SK-N-SH (cell line): ENCODE results near the gene ACTR10. TPM values are rescaled to one million over a fixed set of nuclear protein-coding genes. Genes with fewer than 3 reads are reported as not detected.

Source experiments
- CTCF ChIA-PET: fragments of 300-600, 350-600 bp; formaldehyde crosslinking; extraction: SDS; loops from one replicate; lab custom pipeline; 2021; lab: Yijun Ruan, JAX
- POLR2A ChIA-PET: fragments of 350-600 bp; sonication (Branson Sonifier 250); formaldehyde crosslinking; extraction: SDS; loops from one replicate; lab custom pipeline; 2020; ENCODE audit warnings: antibody characterized with exemption, inconsistent platforms; lab: Yijun Ruan, JAX
- DNase-seq: peaks from one replicate; pipeline ENCODE4 v3.0.0; 2012
- H2AFZ ChIP-seq: fragments of 200-600 bp; sonication (generic); 2 replicates; pipeline ENCODE4 v1.8.1; 2016; ENCODE audit warnings: antibody characterized with exemption, mild to moderate bottlenecking, low read depth
- H3F3A ChIP-seq: fragments of 200-600 bp; sonication (generic); replicated peaks from 2 replicates; pipeline ENCODE3; 2016; ENCODE audit warnings: antibody characterized with exemption, mild to moderate bottlenecking; ENCODE audit not compliant: insufficient read depth
- H3K27ac ChIP-seq, 2 experiments: fragments of 200-500 bp in 1 of 2; fragments of 200-600 bp in 1 of 2; sonication (Bioruptor generic) in 1 of 2; sonication (generic), shearing (Covaris generic) in 1 of 2; 2 replicates each; pipeline versions ENCODE4 v1.5.1 to v1.6.1; 2014 to 2016; ENCODE audit warnings: low read depth in 2 of 2, inconsistent platforms in 1 of 2, low read length in 1 of 2, mild to moderate bottlenecking in 1 of 2, mixed read lengths in 1 of 2
- H3K27me3 ChIP-seq: fragments of 200-600 bp; sonication (generic), shearing (Covaris generic); 2 replicates; pipeline ENCODE4 v1.6.1; 2016; ENCODE audit warnings: mixed run types; ENCODE audit not compliant: insufficient read depth
- H3K36me3 ChIP-seq, 2 experiments: fragments of 200-500 bp in 1 of 2; fragments of 200-600 bp in 1 of 2; sonication (Bioruptor generic) in 1 of 2; sonication (generic) in 1 of 2; replicated peaks in 1 of 2; 2 replicates each; pipeline versions ENCODE3 to v1.5.1; 2014 to 2016; ENCODE audit warnings: low read length in 1 of 2, mild to moderate bottlenecking in 1 of 2; ENCODE audit not compliant: insufficient read depth in 2 of 2, control insufficient read depth in 1 of 2
- H3K4me1 ChIP-seq, 2 experiments: fragments of 200-500 bp in 1 of 2; fragments of 200-600 bp in 1 of 2; sonication (Bioruptor generic) in 1 of 2; sonication (generic), shearing (Covaris generic) in 1 of 2; 2 replicates each; pipeline versions ENCODE4 v1.5.1 to v1.6.1; 2014 to 2016; ENCODE audit warnings: low read depth in 1 of 2, low read length in 1 of 2, mixed run types in 1 of 2; ENCODE audit not compliant: insufficient read depth in 2 of 2, control insufficient read depth in 1 of 2
- H3K4me2 ChIP-seq: fragments of 200-600 bp; sonication (generic), shearing (Covaris generic); 2 replicates; pipeline ENCODE4 v1.6.1; 2017; ENCODE audit warnings: mixed run types
- H3K4me3 ChIP-seq, 2 experiments: fragments of 200-500 bp in 1 of 2; fragments of 200-600 bp in 1 of 2; sonication (Bioruptor generic) in 1 of 2; sonication (generic), shearing (Covaris generic) in 1 of 2; 2 replicates each; pipeline versions ENCODE4 v1.5.1 to v1.8.1; 2014 to 2016; ENCODE audit warnings: low read depth in 2 of 2, inconsistent platforms in 1 of 2, low read length in 1 of 2, mild to moderate bottlenecking in 1 of 2, mixed read lengths in 1 of 2, moderate library complexity in 1 of 2
- H3K79me2 ChIP-seq: fragments of 200-600 bp; sonication (generic); 2 replicates; pipeline ENCODE4 v1.8.1; 2017; ENCODE audit warnings: mild to moderate bottlenecking; ENCODE audit not compliant: insufficient read depth
- H3K9ac ChIP-seq: fragments of 200-600 bp; sonication (generic); 2 replicates; pipeline ENCODE4 v1.6.1; 2017; ENCODE audit warnings: mixed run types
- H3K9me2 ChIP-seq: fragments of 200-600 bp; sonication (generic); 2 replicates; pipeline ENCODE4 v1.6.1; 2017; ENCODE audit warnings: mixed run types
- H3K9me3 ChIP-seq: fragments of 200-600 bp; sonication (generic); 2 replicates; pipeline ENCODE4 v1.6.1; 2017; ENCODE audit warnings: mixed run types, mild to moderate bottlenecking, moderate library complexity
- H4K20me1 ChIP-seq: fragments of 200-600 bp; sonication (generic); 2 replicates; pipeline ENCODE4 v1.6.1; 2017; ENCODE audit warnings: mild to moderate bottlenecking, mixed run types; ENCODE audit not compliant: insufficient read depth
- GABPA ChIP-seq: IDR thresholded peaks from 2 replicates; pipeline ENCODE4 v1.4.0; 2012; ENCODE audit warnings: low read depth, mild to moderate bottlenecking
- GATA2 ChIP-seq: sonication (generic); formaldehyde crosslinking; IDR thresholded peaks from 2 replicates; pipeline ENCODE4 v1.5.0; 2020; ENCODE audit warnings: mild to moderate bottlenecking, missing genetic modification reagents
- MXI1 ChIP-seq: IDR thresholded peaks from 2 replicates; pipeline ENCODE4 v1.6.1; 2012; ENCODE audit warnings: mild to moderate bottlenecking, low read depth, low read length, improper control_type of control experiment
- NFIC ChIP-seq: IDR thresholded peaks from 2 replicates; pipeline ENCODE4 v1.4.0; 2012; ENCODE audit warnings: borderline replicate concordance
- NRF1 ChIP-seq: IDR thresholded peaks from 2 replicates; pipeline ENCODE4 v1.6.1; 2012; ENCODE audit warnings: low read depth, mild to moderate bottlenecking, low read length
- RCOR1 ChIP-seq: fragments of 150-350 bp; IDR thresholded peaks from 2 replicates; pipeline ENCODE4 v1.6.1; 2017; ENCODE audit warnings: antibody characterized with exemption, low read length
- RXRA ChIP-seq: IDR thresholded peaks from 2 replicates; pipeline ENCODE4 v1.4.0; 2012; ENCODE audit warnings: low read depth, mild to moderate bottlenecking, borderline replicate concordance
- TEAD4 ChIP-seq: IDR thresholded peaks from 2 replicates; pipeline ENCODE4 v1.4.0; 2012; ENCODE audit warnings: mild to moderate bottlenecking, borderline replicate concordance; ENCODE audit not compliant: insufficient read depth
- USF2 ChIP-seq: fragments of 150-350 bp; IDR thresholded peaks from 2 replicates; pipeline ENCODE4 v1.6.1; 2017; ENCODE audit warnings: antibody characterized with exemption, low read length, low read depth, borderline replicate concordance
- ZBTB33 ChIP-seq: IDR thresholded peaks from 2 replicates; pipeline ENCODE4 v1.4.0; 2012; ENCODE audit warnings: low read depth, borderline replicate concordance
- WGBS: methylation state at CpG from one replicate; pipeline ENCODE4 v1.1.6; 2017; ENCODE audit warnings: low lambda C conversion rate; 5-methylcytosine and 5-hydroxymethylcytosine counted together
- polyA plus RNA-seq, 3 experiments: library from polyadenylated mRNA; depleted of rRNA; stranded (reverse); fragments of >200 nt; gene quantifications; 2 replicates each; pipeline ENCODE4 v1.2.3, GENCODE V29; 2012
- TF ChIP-seq, protein P1 (sequence below): IDR thresholded peaks from 2 replicates; pipeline ENCODE4 v1.6.1; 2012; ENCODE audit warnings: mild to moderate bottlenecking, low read depth, low read length, moderate library complexity
- TF ChIP-seq, protein P2 (sequence below): IDR thresholded peaks from 2 replicates; pipeline ENCODE4 v1.4.0; 2012; ENCODE audit warnings: low read depth, borderline replicate concordance

Gene ACTR10
- polyA plus RNA-seq, 1 of the 3 experiments (the other 2 are of a cell fraction): 32.9 TPM

GRCh38 chr14:58215191-58215914 lies 15.4 kb downstream of the ACTR10 start:
- no peaks in the 10 kb centered on the region for H3K9me2 ChIP-seq
- no peak for DNase-seq
- no peaks in the 10 kb centered on the region for H3K9me3 ChIP-seq
- no peaks in the 10 kb centered on the region for H3K79me2 ChIP-seq
- H3K36me3 ChIP-seq: peaks cover 42 to 65% of the 10 kb centered on the region in 2 experiments
- no peak overlapping the region for H3K9ac ChIP-seq
- ChIA-PET CTCF (no interaction called here), POLR2A (no interaction called here)
- no peak overlapping the region for H3K27ac ChIP-seq
- H3F3A ChIP-seq: peaks cover 9% of the 10 kb centered on the region
- H3K4me3 ChIP-seq: no peak overlapping the region
- no peak overlapping the region for H3K4me2 ChIP-seq
- no peaks in the 10 kb centered on the region for H4K20me1 ChIP-seq
- peaks cover 0 to 8% of the 10 kb centered on the region in 2 experiments; a peak in 1 of 4 replicates for H3K4me1 ChIP-seq
- TF ChIP-seq USF2: no peak
- no peak for TF ChIP-seq RCOR1
- TF ChIP-seq, protein P1, sequence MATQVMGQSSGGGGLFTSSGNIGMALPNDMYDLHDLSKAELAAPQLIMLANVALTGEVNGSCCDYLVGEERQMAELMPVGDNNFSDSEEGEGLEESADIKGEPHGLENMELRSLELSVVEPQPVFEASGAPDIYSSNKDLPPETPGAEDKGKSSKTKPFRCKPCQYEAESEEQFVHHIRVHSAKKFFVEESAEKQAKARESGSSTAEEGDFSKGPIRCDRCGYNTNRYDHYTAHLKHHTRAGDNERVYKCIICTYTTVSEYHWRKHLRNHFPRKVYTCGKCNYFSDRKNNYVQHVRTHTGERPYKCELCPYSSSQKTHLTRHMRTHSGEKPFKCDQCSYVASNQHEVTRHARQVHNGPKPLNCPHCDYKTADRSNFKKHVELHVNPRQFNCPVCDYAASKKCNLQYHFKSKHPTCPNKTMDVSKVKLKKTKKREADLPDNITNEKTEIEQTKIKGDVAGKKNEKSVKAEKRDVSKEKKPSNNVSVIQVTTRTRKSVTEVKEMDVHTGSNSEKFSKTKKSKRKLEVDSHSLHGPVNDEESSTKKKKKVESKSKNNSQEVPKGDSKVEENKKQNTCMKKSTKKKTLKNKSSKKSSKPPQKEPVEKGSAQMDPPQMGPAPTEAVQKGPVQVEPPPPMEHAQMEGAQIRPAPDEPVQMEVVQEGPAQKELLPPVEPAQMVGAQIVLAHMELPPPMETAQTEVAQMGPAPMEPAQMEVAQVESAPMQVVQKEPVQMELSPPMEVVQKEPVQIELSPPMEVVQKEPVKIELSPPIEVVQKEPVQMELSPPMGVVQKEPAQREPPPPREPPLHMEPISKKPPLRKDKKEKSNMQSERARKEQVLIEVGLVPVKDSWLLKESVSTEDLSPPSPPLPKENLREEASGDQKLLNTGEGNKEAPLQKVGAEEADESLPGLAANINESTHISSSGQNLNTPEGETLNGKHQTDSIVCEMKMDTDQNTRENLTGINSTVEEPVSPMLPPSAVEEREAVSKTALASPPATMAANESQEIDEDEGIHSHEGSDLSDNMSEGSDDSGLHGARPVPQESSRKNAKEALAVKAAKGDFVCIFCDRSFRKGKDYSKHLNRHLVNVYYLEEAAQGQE: no peak
- TF ChIP-seq ZBTB33: no peak
- TF ChIP-seq GABPA: no peak
- TF ChIP-seq TEAD4: no peak
- TF ChIP-seq NFIC: no peak
- TF ChIP-seq, protein P2, sequence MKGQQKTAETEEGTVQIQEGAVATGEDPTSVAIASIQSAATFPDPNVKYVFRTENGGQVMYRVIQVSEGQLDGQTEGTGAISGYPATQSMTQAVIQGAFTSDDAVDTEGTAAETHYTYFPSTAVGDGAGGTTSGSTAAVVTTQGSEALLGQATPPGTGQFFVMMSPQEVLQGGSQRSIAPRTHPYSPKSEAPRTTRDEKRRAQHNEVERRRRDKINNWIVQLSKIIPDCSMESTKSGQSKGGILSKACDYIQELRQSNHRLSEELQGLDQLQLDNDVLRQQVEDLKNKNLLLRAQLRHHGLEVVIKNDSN: no peak
- no peak for TF ChIP-seq MXI1
- no peak for TF ChIP-seq RXRA
- no peak for TF ChIP-seq NRF1
- no peak for TF ChIP-seq GATA2 (CRISPR knock-in tag)
- WGBS: 86% methylated on average over 2 of the region's 2 CpGs
- H3K27me3 ChIP-seq: no peaks in the 10 kb centered on the region
- H2AFZ ChIP-seq: no peak overlapping the region
